GM20431 (cell line): ENCODE results near the gene STX19.

ENCODE experiments used
- in situ Hi-C: fragments of 300-500 bp; cut with MseI, MboI; formaldehyde crosslinking; loops from one replicate; pipeline ENCODE4 v1.15.0; 2020; ENCODE audit warnings: low sequenced_read_pairs; ENCODE audit not compliant: unreplicated experiment

STX19 gene

DNA sequence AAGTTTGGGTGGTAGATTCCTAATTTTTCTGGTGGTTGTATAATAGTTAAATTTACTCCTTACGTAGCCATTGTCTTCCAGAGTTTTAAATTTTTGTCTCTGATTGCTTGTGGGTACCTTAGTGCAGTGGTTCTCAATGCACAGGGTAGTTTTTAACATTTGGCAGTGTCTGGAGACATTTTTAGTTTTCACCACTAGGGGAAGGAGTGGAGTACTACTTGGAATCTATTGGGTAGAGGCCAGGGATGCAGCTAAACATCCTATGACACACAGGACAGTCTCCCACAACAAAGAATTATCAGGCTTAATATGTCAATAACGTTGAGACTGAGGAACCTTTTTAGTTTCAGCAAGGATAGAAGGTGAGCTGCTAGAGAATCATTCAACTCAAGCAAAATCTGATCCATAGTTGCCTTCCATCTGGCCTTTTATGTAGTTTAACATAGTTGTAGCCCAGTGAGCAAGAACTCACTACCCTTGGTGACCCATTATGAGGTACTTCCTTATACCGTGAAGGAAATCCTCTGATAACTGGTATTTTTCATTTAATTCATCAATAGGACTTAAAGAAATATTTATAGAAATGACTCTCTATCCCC lies 8.6 kb upstream of the STX19 start:
- in situ Hi-C loops, result no loop called here

DNA sequence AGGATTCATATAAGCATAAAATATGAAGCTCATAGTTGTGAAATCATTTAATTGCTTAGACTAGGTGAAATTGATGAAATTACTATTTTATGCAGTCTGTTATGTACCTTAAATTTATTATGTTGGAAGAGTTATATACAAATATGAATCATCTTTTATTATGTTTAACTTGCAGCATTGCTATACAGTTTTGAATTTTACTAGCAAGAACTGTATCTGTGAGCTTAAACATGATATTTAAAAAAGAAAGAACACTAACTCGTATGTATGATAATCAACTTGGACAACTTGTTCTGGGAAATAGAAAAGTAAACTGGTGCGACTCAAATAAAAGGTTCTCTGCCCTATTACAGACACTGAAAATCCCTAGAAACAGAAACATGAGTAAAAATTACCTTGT lies 1.8 kb downstream of the STX19 start:
- in situ Hi-C loops, result no loop called here

DNA sequence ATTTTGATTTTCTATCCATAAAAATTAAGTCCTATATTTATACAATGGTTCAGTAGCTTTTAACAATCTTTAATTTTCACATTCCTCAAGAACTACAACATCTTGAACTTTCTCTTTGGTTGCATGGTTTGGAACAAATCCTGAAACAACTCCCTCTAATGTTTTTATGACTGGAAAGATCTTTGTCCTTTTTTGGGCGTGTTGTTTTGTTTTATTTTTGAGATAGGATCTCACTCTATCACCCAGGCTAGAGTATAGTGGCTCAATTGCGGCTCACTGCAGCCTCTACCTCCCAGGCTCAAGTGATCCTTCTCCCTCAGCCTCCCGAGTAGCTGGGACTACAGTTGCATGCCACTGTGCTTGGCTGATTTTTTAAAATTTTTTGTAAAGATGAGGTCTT lies 4.0 kb downstream of the STX19 start:
- in situ Hi-C loops, result no loop called here

DNA sequence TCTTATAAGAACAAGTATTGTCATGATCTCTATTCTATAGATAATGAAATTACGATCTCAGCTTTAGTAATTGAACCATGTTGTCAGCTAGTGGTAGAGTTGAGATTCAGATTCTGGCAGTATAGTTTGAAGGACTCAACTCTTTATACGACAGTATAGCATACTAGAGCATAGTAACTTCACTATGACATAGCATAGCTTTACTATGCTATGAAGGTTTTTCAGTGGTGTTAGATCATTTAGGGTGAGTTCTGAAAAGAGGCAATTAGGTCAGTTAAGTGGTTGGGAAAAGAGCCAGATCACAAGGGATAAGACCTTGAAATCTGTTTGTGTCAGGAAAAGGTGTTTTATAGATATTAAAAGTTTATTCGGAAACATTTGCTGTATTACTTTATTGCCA lies 8.1 kb downstream of the STX19 start:
- in situ Hi-C loops, result no loop called here

DNA sequence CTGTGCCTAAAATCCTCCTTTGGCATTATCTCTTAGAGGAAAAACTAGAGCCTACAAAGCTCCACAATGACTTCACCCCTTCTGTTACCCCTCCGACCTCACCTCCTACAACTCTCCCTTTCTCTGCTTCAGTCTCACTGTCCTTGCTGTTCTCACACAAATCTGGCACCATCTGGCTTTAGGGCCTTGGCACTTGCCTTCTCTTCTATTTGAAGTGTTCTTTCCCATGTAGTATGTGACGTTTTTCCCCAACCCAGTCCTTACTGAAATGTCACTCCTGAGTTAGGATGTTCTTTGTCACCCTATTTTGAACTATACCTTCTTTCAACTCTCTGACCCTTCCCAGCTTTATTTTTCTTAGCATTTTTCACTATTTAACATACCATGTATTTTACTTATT lies 8.7 kb downstream of the STX19 start:
- in situ Hi-C loops, result no loop called here

DNA sequence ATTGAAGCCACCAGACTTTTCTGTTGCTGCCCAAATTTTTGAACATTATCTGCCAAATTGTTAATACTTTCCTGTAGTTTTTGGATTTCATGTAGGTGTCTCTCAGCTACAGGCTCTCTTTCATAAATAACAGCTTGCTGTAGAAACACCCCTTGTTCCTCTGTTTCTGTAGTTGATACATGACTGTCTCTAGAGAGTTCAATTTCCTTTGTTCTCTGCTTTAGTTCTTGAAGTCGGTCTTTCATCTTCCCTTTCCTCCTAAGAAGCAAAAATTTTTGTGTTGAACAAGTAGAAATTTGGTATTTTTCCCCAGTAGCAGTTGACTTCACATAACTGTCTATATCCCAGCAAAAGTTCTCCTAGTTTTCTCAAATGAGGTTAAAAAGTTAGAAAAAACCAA lies 13.4 kb downstream of the STX19 start:
- in situ Hi-C loops, result no loop called here

DNA sequence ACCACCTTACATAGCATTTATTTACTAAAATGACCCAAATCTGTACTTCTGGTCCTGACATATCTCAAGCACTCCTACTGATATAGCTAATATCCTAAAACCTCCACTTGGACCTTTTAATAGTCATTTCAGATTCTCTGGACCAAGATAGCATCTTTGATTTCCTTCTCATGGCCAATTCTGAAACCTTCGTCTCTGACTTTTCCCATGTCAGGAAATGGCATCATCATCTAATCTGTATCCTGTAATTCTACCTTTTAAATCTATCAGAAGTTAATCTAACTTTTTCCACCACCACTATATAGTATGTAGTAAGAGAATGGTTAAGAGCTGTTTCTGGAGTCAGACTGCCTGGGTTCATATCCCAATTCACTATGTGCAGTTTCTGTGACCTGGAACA lies 16.2 kb downstream of the STX19 start:
- in situ Hi-C loops, result no loop called here

DNA sequence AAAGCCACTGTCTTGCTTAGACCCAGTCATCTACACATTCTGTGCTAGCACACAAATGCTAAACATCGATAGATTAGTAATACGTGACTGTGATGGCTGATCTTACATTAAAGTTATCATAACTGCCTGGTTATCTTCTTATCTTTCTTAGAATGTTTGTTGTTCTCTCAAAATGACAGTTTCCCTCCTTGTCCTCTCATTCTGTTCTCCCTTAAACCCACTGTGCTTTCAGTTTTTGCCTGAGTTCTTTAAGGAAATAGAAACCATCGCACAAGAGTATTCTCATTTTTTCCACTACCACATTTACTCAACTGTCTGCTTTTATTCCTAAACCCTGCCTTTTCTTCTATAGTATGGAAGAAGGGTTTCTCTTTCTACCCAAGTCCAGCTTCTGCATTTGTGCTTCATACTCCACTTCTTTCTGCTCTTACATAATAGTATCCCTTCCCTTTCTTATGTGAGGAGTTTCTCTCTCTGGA lies 17.1 kb downstream of the STX19 start:
- in situ Hi-C loops, result no loop called here

DNA sequence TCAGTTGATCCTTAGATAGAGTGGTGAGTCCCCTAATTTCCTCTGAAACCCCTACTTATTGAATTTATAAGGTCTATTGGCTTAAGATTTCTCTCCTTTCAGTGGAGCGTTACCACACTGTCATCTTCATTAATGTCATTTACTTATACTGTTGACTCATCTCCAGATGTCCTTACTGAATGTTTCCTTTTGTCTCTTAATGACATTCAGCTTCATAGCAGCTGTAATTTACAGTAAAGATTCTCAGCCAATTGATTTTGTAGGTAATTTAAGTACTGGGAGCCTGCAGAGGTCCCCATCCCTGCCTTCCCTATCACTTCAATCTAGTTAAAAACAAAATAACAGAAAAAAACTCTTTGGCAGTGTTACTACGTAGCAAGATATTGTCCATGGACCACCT lies 18.8 kb downstream of the STX19 start:
- in situ Hi-C loops, result no loop called here

DNA sequence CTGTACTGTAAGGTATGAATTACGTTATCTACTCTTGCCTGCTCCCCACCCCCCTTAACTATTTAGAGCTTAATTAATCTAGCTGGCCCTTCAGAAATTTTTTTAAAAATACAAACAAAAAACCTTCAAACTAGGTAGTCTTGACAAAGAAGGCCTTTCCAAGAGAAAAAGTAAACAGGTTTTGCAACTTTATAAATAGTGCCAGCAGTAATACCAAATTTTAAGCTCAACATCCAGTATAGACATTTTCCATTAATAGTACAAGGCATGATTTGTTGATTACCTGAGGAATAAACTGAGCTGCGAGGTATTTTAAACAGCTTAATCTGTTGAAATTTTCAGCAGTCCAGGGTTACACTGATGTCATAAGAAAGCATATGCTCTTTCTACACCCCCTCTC lies 20.1 kb downstream of the STX19 start:
- in situ Hi-C loops, result no loop called here

DNA sequence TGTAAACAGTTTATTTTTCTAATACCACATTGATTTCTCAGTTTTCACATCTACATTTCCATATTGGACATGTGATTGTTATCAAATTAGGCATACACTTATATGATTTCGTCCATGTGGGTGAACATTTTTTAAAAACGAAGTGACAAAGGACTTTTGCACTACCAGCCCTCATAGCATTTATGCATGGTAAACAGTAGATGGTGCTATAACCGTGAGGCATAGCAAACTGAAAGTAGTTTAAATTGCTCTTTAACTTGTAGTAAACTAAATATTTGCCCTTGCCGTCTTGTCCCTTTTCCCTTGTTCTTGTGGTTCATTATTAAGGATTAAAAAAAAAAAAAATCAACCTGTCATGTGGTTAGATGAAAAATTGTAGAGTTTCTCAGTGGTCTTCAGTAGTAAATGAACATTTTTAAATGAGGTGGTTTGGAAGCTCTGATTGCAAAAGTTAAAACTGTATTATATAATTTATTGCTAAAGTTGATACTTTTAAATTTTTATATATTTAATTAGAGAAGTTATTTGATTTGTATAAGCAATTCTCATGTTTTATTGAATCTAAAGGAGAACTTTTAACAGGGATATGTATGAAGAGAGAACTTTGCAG lies 24.0 kb downstream of the STX19 start:
- in situ Hi-C loops, result no loop called here

DNA sequence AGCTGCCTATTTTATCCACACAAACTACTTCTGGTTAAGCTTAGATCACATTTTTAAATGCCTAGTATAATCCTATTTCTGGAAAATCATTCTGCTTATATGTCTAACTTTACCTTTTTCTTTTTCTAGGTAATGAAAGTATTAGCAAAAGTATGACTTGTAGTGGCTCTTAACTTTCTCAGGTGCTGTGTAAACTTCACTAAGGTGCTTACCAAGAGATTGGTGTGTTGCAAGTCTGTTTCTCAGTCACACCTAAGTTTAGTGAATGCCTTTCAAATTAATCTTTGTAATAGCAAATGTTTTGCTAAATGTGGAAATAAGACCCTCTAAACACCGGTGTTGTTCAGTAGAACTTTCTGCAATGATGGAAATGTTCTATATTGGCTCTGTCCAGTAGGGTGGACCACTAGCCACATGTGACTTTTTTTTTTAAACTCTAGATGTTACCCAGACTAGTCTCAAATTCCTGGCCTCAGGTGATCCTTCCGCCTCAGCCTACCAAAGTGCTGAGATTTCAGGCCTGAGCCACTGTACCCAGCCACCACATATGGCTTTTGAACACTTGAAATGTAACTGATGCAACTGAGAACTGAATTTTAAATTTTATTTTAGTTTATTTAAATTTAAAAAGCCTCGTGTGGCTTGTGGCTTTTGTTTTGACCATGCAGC lies 26.4 kb downstream of the STX19 start:
- in situ Hi-C loops, result no loop called here

DNA sequence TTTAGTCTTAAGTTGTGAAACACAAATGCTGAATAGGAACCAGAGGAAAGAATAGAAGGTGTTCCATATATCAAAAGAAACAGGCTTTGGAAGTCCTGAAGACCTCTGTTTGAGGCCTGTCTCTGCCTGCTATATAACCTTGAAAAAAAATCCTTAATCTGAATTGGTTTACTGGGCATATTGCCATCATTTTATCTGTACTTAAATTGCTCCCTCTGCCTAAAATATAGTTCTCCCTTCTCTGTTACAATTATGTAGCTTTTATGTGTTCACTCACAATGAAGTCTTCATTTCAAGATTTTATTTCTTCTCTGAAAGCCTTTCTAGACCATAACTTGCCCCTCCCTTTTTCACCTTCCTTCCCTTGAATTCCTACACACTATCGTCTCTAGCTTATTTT lies 27.2 kb downstream of the STX19 start:
- in situ Hi-C loops, result no loop called here

DNA sequence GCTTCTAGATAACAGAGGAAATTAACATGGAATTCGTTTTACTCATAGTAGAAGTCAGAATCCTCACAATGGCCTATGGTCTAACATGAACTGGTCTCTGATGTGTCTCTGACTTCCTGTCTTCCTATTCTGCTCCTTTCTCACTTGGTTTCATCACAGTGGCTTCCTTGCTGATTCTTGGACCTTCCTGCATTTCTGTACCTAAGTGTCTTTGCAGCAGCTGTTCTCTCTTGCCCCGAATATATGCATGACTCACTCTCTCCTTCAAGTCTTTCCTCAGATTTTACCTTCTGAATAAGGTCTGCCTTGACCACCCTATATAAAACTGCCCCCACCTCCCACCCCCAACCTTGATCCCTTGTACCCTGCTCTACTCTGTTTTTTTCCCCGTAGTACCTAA lies 34.3 kb downstream of the STX19 start:
- in situ Hi-C loops, result no loop called here

DNA sequence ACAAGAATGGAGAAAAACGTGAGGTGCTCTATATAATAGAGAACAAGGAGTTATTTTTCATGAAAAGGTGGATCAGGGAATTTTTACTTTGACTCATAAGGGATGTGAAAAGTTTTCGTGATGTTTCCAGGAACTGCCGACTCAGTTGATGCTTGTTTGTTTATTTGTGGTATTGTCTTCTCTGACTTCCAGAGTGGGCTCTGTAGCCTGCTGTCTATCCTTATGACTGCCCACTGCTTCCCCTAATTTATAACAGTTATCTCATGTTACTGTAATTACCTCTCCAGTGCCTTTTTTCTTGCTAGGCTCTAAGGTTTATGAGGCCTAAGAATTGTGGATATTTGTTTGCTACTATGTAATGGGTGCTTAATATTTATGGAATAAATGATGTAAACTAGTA lies 36.2 kb downstream of the STX19 start:
- in situ Hi-C loops, result no loop called here

DNA sequence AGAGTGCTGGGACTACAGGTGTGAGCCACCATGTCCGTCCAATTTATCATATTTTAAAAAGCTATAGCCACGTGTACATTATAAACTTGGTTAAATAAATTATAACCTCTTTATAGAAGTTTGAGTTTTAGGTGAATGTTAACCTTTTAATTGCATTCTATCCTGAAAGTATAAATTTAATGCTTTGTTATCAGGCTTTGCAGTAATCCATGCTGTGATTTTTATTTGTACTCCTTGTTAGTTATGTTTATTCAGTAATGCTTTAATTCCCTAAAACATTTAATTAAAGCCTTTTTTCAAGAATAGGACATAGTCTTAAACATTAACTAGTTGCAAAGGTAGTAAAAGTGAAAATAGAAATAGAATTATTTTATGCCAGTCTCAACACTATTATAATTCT lies 36.8 kb downstream of the STX19 start:
- in situ Hi-C loops, result no loop called here

DNA sequence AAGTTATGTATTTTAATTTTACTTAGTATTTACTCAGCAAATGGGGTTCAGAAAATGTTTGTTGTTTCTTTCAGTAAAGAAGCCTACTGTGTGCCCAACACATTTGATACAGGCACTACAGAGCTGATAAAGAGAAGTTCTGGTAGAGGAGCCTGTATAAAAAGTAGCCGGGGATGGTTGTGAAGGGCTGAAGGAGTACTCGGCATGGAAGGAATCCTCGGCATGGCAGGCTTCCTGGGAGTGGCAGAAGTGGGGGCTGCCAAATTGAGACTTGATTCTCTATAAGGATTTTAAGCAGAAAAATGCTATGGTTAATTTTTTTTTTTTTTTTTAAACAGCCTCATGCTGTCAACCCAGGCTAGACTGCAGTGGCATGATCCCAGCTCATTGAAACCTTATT lies 39.2 kb downstream of the STX19 start:
- in situ Hi-C loops, result no loop called here

DNA sequence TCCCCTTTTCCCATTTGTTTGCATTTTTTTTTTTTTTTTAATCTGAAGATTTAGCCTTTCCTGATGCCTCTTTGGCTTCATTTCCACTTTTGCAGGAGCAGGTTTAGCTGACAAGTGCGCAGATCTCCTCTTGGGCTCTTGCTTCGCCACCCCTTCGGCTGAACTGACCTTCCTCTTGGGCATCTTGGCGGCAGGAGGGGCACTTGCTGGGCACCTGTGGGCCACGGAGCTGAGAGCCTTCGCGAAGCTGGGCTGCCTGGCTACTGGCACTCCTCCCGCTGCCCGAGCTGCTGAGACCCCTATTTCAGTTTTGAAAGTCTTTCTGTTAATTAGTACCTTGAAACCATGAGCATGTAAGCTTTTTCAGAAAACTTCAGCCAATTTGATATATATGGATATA lies 39.6 kb downstream of the STX19 start:
- in situ Hi-C loops, result no loop called here

DNA sequence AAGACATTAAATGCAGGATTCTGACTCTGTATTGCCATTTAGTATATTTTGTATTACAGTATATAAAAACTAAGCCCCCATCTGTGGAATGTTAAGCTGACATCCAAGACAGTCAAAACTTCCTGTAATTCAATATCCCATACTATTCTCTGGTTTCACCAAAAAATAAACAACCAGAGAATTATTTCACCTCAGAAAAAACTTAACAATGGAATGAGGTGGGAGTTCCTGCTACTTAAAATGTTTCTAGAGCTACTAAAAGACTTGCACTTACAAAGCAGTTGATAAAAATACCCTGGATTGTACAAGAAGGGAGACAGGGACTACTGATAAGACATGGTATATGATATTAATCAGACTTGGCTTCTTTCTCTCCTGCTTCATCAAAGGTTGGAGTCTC lies 40.1 kb downstream of the STX19 start:
- in situ Hi-C loops, result no loop called here

DNA sequence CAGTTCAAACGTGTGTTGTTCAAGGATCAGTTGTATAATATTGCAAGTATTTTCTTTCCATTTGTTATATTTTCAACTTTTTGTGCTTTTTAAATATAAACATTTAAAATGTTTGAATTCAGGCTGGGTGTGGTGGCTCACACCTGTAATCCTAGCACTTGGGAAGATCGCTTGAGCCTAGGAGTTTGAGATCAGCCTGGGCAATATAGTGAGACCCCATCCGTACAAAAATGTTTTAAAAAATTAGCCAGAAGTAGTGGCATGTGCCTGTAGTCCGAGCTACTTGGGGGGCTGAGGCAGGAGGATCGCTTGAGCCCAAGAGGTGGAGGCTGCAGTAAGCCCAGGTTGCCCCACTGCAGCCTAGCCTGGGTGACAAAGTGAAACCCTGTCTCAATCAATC lies 43.8 kb downstream of the STX19 start:
- in situ Hi-C loops, result no loop called here

DNA sequence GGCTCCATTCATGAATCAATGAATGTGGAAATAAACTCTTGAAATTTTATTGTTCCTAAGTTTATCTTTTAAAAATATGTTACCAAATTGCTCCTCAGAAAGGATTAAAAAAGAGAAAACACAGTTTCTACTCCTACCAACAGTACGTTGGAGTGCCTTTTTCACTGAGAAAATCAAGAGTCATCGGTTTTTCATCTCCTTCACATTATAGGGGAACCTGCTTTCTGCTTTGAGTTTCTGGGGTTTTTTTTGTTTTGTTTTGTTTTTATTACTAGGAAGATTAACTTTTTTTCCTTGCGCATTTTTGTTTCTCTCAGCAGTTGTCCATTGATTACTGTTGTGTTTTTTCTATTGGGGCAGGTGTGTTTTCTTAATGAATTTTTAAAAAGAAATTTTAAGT lies 45.0 kb downstream of the STX19 start:
- in situ Hi-C loops, result no loop called here

DNA sequence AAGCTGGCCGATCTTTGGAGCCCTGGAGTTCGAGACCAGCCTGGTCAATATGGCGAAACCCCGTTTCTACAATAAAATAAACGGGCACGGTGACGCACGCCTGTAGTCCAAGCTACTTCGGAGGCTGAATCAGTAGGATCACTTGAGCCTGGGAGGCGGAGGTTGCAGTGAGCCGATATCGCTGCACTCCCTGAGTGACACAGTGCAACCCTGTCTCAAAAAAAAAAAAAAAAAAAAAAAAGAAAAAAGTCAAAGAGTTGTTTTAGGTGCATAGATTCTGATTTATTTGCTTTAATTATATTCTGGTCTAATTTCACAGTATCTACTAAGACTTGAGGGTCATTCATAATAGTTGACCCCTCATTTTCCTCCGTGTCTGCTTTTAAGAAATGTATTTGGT lies 46.7 kb downstream of the STX19 start:
- in situ Hi-C loops, result no loop called here
